ENCODE data around the gene PIM2. TPM values are rescaled to one million over a fixed set of nuclear protein-coding genes. Genes with fewer than 3 reads are reported as not detected.

PIM2 gene
- total RNA-seq, 1 experiment from 2014 or later, result 15.6 TPM

DNA sequence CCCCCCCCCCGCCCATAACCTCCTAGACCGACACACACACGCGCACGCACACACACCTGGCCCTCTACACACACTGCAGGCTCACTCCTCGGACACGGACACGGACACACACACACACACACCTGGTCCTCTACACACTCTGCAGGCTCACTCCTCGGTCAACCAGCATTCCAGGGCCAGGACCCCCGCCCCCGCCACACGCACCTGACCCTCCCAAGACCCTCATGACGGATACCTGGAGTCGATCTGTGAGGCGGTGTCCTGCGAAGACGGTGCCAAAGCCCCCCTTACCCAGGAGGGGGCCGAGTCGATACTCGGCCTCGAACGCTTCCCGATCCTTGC, 552 bp downstream of the PIM2 start:
- BruUV-seq (replicated peaks), result no TSS peak
- ChIA-PET RAD21 (ENCODE audit: low non-redundant PET in 1 of 2, low total read pairs in 2 of 2, uncharacterized antibody in 2 of 2, unreplicated experiment in 2 of 2) (no interaction called here), CTCF (no interaction called here), POLR2A (no interaction called here)
- Histone ChIP-seq H2AFZ (ENCODE audit: low read depth, low read length, poor library complexity, severe bottlenecking) (no peak overlapping the region), H3K9me3 (ENCODE audit: control insufficient read depth in 1 of 2, insufficient read depth in 1 of 2, low read depth in 1 of 2, low read length in 2 of 2) (no peaks in the 10 kb centered on the region), H3K27me3 (ENCODE audit: insufficient read depth, low read length) (no peaks in the 10 kb centered on the region), H3K4me2 (ENCODE audit: low read length) (peak overlapping the region; percentile 79), H3K79me2 (ENCODE audit: insufficient read depth, low read length) (peaks cover 32% of the 10 kb centered on the region), H3K4me3 (replicated peaks in 1 of 2; ENCODE audit: low read depth in 1 of 2, low read length in 2 of 2) (peak overlapping the region; percentile 63 to 69), H3K9ac (ENCODE audit: low read length) (peak overlapping the region; percentile 86), H3K36me3 (ENCODE audit: control insufficient read depth in 1 of 2, insufficient read depth in 2 of 2, low read length in 2 of 2) (peaks cover 7 to 12% of the 10 kb centered on the region in 2 experiments; a peak in 3 of 4 replicates), H3K9me2 (ENCODE audit: insufficient read depth) (no peaks in the 10 kb centered on the region), H3K4me1 (ENCODE audit: control insufficient read depth in 1 of 2, insufficient read depth in 2 of 2, low read length in 2 of 2) (peaks cover 5 to 19% of the 10 kb centered on the region in 2 experiments; a peak in 2 of 4 replicates), H3K27ac (ENCODE audit: low read depth, low read length) (peak overlapping the region; percentile 78), H4K20me1 (ENCODE audit: insufficient read depth) (no peaks in the 10 kb centered on the region)
- TF ChIP-seq, protein P1, sequence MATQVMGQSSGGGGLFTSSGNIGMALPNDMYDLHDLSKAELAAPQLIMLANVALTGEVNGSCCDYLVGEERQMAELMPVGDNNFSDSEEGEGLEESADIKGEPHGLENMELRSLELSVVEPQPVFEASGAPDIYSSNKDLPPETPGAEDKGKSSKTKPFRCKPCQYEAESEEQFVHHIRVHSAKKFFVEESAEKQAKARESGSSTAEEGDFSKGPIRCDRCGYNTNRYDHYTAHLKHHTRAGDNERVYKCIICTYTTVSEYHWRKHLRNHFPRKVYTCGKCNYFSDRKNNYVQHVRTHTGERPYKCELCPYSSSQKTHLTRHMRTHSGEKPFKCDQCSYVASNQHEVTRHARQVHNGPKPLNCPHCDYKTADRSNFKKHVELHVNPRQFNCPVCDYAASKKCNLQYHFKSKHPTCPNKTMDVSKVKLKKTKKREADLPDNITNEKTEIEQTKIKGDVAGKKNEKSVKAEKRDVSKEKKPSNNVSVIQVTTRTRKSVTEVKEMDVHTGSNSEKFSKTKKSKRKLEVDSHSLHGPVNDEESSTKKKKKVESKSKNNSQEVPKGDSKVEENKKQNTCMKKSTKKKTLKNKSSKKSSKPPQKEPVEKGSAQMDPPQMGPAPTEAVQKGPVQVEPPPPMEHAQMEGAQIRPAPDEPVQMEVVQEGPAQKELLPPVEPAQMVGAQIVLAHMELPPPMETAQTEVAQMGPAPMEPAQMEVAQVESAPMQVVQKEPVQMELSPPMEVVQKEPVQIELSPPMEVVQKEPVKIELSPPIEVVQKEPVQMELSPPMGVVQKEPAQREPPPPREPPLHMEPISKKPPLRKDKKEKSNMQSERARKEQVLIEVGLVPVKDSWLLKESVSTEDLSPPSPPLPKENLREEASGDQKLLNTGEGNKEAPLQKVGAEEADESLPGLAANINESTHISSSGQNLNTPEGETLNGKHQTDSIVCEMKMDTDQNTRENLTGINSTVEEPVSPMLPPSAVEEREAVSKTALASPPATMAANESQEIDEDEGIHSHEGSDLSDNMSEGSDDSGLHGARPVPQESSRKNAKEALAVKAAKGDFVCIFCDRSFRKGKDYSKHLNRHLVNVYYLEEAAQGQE (IDR thresholded peaks at IDR 0.05; ENCODE audit: low read depth), result no peak
- TF ChIP-seq YY1 (IDR thresholded peaks at IDR 0.05; ENCODE audit: extremely low read depth, insufficient replicate concordance, low read depth, low read length) (no peak), EZH2phosphoT487 (IDR thresholded peaks at IDR 0.05; ENCODE audit: borderline replicate concordance) (no peak), EGR1 (IDR thresholded peaks at IDR 0.05; ENCODE audit: low read depth) (no peak), EZH2 (IDR thresholded peaks at IDR 0.05) (no peak), ELF1 (IDR thresholded peaks at IDR 0.05; ENCODE audit: borderline replicate concordance, low read depth) (no peak), TCF7L2 (IDR thresholded peaks at IDR 0.05; ENCODE audit: borderline replicate concordance, extremely low read depth, insufficient read depth, insufficient read length) (no peak), POLR2A (IDR thresholded peaks at IDR 0.05; ENCODE audit: borderline replicate concordance, extremely low read depth, insufficient read depth, insufficient read length) (no peak), ZFX (IDR thresholded peaks at IDR 0.05) (no peak), RAD21 (IDR thresholded peaks at IDR 0.05; ENCODE audit: low read depth) (no peak), CBX3 (IDR thresholded peaks at IDR 0.05; ENCODE audit: low read depth) (no peak), POLR2AphosphoS5 (IDR thresholded peaks at IDR 0.05; ENCODE audit: low read depth, low read length) (no peak), CEBPB (IDR thresholded peaks at IDR 0.05; ENCODE audit: low read depth) (no peak), JUND (IDR thresholded peaks at IDR 0.05) (no peak)
- TF ChIP-seq, protein P2, sequence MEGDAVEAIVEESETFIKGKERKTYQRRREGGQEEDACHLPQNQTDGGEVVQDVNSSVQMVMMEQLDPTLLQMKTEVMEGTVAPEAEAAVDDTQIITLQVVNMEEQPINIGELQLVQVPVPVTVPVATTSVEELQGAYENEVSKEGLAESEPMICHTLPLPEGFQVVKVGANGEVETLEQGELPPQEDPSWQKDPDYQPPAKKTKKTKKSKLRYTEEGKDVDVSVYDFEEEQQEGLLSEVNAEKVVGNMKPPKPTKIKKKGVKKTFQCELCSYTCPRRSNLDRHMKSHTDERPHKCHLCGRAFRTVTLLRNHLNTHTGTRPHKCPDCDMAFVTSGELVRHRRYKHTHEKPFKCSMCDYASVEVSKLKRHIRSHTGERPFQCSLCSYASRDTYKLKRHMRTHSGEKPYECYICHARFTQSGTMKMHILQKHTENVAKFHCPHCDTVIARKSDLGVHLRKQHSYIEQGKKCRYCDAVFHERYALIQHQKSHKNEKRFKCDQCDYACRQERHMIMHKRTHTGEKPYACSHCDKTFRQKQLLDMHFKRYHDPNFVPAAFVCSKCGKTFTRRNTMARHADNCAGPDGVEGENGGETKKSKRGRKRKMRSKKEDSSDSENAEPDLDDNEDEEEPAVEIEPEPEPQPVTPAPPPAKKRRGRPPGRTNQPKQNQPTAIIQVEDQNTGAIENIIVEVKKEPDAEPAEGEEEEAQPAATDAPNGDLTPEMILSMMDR (IDR thresholded peaks at IDR 0.05 in 2 of 3, conservative IDR thresholded peaks at IDR 0.05 in 1 of 3; ENCODE audit: borderline replicate concordance in 1 of 3, insufficient read depth in 1 of 3, low read depth in 2 of 3, low read length in 2 of 3), result no peak
- TF ChIP-seq, protein P3, sequence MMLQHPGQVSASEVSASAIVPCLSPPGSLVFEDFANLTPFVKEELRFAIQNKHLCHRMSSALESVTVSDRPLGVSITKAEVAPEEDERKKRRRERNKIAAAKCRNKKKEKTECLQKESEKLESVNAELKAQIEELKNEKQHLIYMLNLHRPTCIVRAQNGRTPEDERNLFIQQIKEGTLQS (IDR thresholded peaks at IDR 0.05), result no peak
- TF ChIP-seq, protein P4, sequence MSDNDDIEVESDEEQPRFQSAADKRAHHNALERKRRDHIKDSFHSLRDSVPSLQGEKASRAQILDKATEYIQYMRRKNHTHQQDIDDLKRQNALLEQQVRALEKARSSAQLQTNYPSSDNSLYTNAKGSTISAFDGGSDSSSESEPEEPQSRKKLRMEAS (IDR thresholded peaks at IDR 0.05), result no peak
- ATAC-seq (peak; percentile 16), DNase-seq (ENCODE audit: low read depth, low spot score) (no peak)
- intact Hi-C loops (cut with micrococcal nuclease), result loop anchor here (2.0 to 5.0 kb wide), 2 partner anchors 39 to 156 kb away; partner anchors contain the start of genes GLOD5 and OTUD5
